Thoracic aorta (tissue), 2 donors: ENCODE data around the gene LLGL1. TPM values are rescaled to one million over a fixed set of nuclear protein-coding genes. Genes with fewer than 3 reads are reported as not detected.

Source experiments
- ATAC-seq: fragments of 150-250 bp; one replicate; pipeline ENCODE4 v1.8.0; 2017; ENCODE audit warnings: low read depth; ENCODE audit not compliant: insufficient number of reproducible peaks, low FRiP score
- DNase-seq: peaks from one replicate; pipeline ENCODE4 v3.0.0-alpha.2; 2020; ENCODE audit warnings: low spot score
- H3K27ac ChIP-seq, 2 donors: fragments of 200-600 bp; sonication (generic); 1 replicate in 1 of 2; 2 replicates in 1 of 2; pipeline ENCODE4 v1.5.1; 2016; ENCODE audit warnings: mild to moderate bottlenecking in 2 of 2, moderate library complexity in 2 of 2
- H3K27me3 ChIP-seq: fragments of 200-600 bp; sonication (generic); replicated peaks from 2 replicates; pipeline ENCODE4 v1.6.0; 2016; ENCODE audit warnings: mild to moderate bottlenecking; ENCODE audit not compliant: insufficient read depth
- H3K36me3 ChIP-seq: fragments of 200-600 bp; sonication (generic); one replicate; pipeline ENCODE4 v1.5.1; 2016
- H3K4me1 ChIP-seq, 2 donors: fragments of 200-600 bp; sonication (generic); 1 replicate in 1 of 2; 2 replicates in 1 of 2; pipeline versions ENCODE4 v1.5.1 to v1.6.0; 2016; ENCODE audit warnings: low read depth in 2 of 2, mild to moderate bottlenecking in 1 of 2; ENCODE audit not compliant: control insufficient read depth in 1 of 2
- H3K4me3 ChIP-seq: fragments of 200-600 bp; sonication (generic); 2 replicates; pipeline ENCODE4 v1.5.1; 2016; ENCODE audit warnings: mild to moderate bottlenecking
- H3K9me3 ChIP-seq: fragments of 200-600 bp; sonication (generic); 2 replicates; pipeline ENCODE4 v1.5.1; 2016
- total RNA-seq, 2 donors: library from RNA; depleted of rRNA; stranded (reverse); fragments of >200 nt; gene quantifications; one replicate each; pipeline versions ENCODE4 v1.1.0 to v1.2.3, GENCODE V29; 2016
- TF ChIP-seq, protein P1 (sequence below): fragments of 200-600 bp; sonication (generic); IDR thresholded peaks from one replicate; pipeline ENCODE4 v1.5.1; 2019; ENCODE audit warnings: antibody characterized with exemption

The LLGL1 gene
- total RNA-seq, 2 donors from 2014 or later = 17.1 to 30.3 TPM

DNA sequence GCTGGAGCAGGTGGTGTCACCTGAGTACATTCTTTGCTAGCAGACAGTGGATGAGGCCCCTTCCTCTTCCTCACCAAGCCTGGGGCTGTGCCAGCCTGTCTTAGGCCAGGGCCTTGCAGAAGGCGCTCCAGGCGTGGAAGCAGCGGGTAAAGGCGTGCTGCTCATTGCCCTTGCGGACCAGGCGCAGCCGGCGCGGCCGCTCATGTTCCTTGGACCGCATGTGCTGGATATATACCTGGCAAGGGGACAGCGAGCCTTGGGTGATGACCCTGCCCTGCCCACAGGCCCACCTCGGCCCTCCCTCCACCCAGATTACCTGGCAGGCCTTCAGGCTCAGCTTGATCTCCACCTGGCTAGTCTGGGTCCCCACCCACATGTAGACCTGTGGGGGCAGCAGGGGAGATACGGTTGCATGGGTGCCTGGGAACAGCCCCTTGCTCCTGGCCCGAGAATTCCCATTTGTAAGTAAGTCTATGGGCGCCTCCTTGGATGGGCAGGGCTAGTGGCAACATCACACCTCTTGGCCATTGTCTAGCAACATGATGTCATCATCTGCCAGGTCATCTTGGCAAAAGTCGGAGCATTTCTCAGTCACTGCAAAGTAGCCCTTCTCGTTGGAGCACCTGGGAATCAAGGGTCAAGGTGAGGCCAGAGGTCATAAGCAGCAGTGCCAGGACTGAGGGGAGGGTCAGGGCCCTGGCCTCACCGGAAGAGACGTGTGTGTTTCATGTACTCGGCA, 19.8 kb downstream of the LLGL1 start:
- Histone ChIP-seq H3K4me1 (no peaks in the 10 kb centered on the region), H3K4me3 (no peak overlapping the region), H3K27ac (no peak overlapping the region), H3K36me3 (peaks cover 59% of the 10 kb centered on the region), H3K9me3 (no peaks in the 10 kb centered on the region), H3K27me3 (no peaks in the 10 kb centered on the region)
- TF ChIP-seq, protein P1, sequence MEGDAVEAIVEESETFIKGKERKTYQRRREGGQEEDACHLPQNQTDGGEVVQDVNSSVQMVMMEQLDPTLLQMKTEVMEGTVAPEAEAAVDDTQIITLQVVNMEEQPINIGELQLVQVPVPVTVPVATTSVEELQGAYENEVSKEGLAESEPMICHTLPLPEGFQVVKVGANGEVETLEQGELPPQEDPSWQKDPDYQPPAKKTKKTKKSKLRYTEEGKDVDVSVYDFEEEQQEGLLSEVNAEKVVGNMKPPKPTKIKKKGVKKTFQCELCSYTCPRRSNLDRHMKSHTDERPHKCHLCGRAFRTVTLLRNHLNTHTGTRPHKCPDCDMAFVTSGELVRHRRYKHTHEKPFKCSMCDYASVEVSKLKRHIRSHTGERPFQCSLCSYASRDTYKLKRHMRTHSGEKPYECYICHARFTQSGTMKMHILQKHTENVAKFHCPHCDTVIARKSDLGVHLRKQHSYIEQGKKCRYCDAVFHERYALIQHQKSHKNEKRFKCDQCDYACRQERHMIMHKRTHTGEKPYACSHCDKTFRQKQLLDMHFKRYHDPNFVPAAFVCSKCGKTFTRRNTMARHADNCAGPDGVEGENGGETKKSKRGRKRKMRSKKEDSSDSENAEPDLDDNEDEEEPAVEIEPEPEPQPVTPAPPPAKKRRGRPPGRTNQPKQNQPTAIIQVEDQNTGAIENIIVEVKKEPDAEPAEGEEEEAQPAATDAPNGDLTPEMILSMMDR = no peak
- no peak for DNase-seq
- no peak for ATAC-seq

DNA sequence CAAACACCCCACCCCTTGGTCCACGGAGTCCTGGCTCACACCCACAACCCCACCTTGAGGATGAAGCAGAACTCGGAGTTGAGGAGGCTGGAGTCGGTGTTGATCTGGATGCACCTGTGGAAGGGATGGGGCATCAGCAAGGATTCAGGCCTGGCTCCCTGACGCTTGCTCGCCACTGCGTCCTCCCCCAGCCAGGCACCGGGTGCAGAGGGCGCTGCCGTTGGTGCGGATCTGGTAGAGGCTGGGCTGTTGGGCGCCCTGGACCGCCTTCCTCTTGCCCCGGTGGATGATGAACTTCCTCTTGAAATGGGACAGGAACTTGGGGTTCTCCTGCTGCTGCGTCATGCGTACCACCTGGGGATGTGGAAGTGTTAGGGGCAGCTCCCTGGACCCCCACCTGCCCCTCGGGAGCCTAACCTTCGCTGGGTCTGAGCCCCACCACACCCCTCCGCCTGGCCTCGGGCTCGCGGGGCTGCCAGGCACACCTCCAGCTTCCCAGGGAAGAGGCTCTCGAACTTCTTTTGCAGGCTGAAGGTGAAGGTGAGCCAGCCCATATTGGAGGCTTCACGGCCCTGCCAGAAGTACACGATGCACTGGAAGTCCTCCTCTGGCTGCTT, 20.8 kb downstream of the LLGL1 start:
- no peaks in the 10 kb centered on the region for H3K4me1 ChIP-seq
- no peak overlapping the region for H3K4me3 ChIP-seq
- DNase-seq = no peak
- no peak for ATAC-seq
- H3K9me3 ChIP-seq = no peaks in the 10 kb centered on the region
- no peaks in the 10 kb centered on the region for H3K27me3 ChIP-seq
- TF ChIP-seq, protein P1 = no peak
- H3K36me3 ChIP-seq = peaks cover 66% of the 10 kb centered on the region
- H3K27ac ChIP-seq = no peak overlapping the region

DNA sequence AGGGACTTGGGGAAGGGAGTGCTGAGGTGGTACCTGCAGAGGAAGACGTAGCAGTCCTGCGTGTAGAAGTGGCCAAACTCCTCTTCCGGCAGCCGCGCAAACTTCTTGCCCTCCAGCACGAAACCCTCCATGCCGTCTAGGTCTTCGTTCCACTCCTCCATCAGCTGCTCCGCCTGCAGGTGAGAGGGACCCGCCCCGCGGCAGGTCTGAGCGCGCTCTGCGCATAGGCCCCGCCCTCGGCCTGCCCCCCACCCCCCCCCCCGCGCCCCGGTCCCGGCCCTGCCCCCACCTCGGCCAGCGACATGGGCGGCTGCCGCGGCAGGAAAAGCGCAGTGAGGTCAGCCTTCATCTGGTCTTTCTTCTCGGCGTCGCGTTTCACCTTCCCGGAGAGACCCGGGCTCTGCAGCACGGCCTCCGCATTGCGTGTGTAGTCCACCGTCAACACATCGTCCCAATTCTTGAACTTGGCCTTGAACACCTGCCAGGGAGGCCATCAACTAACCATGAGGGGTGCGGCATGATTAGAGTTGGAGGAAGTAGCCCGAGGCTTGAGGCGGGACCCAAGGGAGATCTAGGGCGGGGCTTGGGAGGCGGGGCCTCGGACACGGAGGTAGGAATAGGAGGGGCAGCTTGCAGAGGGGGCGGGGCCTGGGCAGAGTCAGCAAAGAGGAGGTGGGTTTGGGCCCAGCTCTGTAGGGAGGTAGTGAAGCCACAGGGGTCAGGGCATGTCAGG, 21.6 kb downstream of the LLGL1 start:
- DNase-seq = no peak
- ATAC-seq = no peak
- no peaks in the 10 kb centered on the region for H3K4me1 ChIP-seq
- no peaks in the 10 kb centered on the region for H3K27me3 ChIP-seq
- TF ChIP-seq, protein P1 = no peak
- H3K9me3 ChIP-seq = no peaks in the 10 kb centered on the region
- H3K27ac ChIP-seq = no peak overlapping the region
- peaks cover 68% of the 10 kb centered on the region for H3K36me3 ChIP-seq
- no peak overlapping the region for H3K4me3 ChIP-seq

DNA sequence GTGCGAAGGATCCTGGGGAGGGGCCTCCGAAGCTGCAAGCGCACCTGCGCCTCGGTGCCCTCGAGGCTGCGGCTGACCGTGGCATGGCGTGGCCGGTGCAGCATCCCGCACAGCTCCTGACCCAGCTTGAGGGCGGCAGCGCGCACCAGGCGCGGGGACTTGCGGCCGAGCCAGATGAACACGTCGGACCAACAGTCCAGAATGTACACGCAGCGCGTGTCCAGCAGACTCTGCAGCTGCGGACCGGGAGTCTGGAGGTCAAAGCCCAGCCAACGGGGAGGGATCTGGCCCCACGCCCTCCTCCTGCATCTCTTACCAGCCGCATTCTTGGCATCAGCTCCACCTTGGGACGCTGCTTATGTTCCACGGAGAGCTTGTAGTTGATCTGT, 22.2 kb downstream of the LLGL1 start:
- Histone ChIP-seq H3K4me3 (no peak overlapping the region), H3K27me3 (no peaks in the 10 kb centered on the region), H3K9me3 (no peaks in the 10 kb centered on the region), H3K27ac (no peak overlapping the region), H3K36me3 (peaks cover 73% of the 10 kb centered on the region), H3K4me1 (no peaks in the 10 kb centered on the region)
- DNase-seq = no peak
- no peak for ATAC-seq
- TF ChIP-seq, protein P1 = no peak

DNA sequence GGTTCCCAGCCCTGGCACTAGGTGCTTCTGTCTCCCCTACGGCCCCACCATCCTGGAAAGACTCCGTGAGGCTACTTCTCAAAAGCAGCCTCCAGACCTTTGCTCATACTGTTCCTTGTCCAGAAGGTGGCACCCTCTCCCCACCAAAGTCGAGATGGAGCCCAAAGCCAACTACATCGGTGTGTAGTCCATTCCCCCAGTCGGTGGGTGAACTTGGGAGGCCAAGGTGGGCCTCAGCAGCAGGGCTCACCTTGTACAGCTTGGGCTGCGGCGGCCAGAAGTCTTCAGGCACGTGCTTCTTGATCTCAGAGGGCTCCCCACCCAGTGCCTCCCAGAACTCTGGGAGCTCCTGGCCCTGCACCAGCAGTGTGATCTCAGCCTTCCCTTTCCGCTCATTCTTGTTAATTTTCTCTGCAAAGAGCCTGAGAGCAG, 22.9 kb downstream of the LLGL1 start:
- DNase-seq = no peak

More for the DNA sequence above, 22.9 kb downstream of the LLGL1 start:
- H3K36me3 ChIP-seq = peaks cover 77% of the 10 kb centered on the region
- no peaks in the 10 kb centered on the region for H3K9me3 ChIP-seq
- TF ChIP-seq, protein P1 = peak; percentile 59
- no peak overlapping the region for H3K4me3 ChIP-seq
- no peaks in the 10 kb centered on the region for H3K27me3 ChIP-seq
- H3K4me1 ChIP-seq = no peaks in the 10 kb centered on the region
- H3K27ac ChIP-seq = no peak overlapping the region
- no peak for ATAC-seq
